HepG2 (cell line): ENCODE data around the gene UGT1A3. TPM values are rescaled to one million over a fixed set of nuclear protein-coding genes. Genes with fewer than 3 reads are reported as not detected.

ENCODE experiments used
- ATAC-seq: fragments of 200-7000 bp; cut with Tn5 transposase; 3 replicates; pipeline ENCODE4 v1.9.1; 2020; ENCODE audit warnings: mild to moderate bottlenecking, moderate library complexity
- BruUV-seq: library from RNA; stranded (reverse); fragments of 400-500 nt; replicated peaks from 2 replicates; lab custom pipeline; 2021; lab: Mats Ljungman, UMichigan
- CTCF ChIA-PET: fragments of 300-600 bp; formaldehyde crosslinking; extraction: SDS; loops from one replicate; lab custom pipeline; 2021; ENCODE audit warnings: low total read pairs, inconsistent platforms, low intra/inter-chr PET ratio; lab: Yijun Ruan, JAX
- POLR2A ChIA-PET: fragments of 350-600 bp; sonication (Branson Sonifier 250); formaldehyde crosslinking; loops from one replicate; lab custom pipeline; 2020; ENCODE audit warnings: antibody characterized with exemption, inconsistent platforms; lab: Yijun Ruan, JAX
- DNase-seq: peaks from one replicate; pipeline ENCODE4 v3.0.0-alpha.2; 2015; ENCODE audit warnings: low spot score
- FAIRE-seq: peaks from 3 replicates; lab custom pipeline; 2011; peaks lifted over from hg19 to GRCh38; lab: Jason Lieb, UNC
- H2AFZ ChIP-seq: one replicate; pipeline ENCODE4 v1.6.1; 2011; ENCODE audit warnings: low read length, inconsistent platforms
- H3K27ac ChIP-seq: fragments of 300-600 bp; 3 replicates; pipeline ENCODE4 v1.8.0; 2011; ENCODE audit warnings: mixed run types, mild to moderate bottlenecking, mixed read lengths, low read length, inconsistent platforms; ENCODE audit not compliant: insufficient read depth; ENCODE audit errors: extremely low read length
- H3K27me3 ChIP-seq, 2 experiments: fragments of 200-600 bp in 1 of 2; 2 replicates in 1 of 2; 3 replicates in 1 of 2; pipeline versions ENCODE4 v1.6.0 to v1.8.0; 2011; ENCODE audit warnings: low read length in 2 of 2, mild to moderate bottlenecking in 2 of 2, moderate library complexity in 2 of 2, inconsistent platforms in 1 of 2; ENCODE audit not compliant: insufficient read depth in 2 of 2, control insufficient read depth in 1 of 2
- H3K36me3 ChIP-seq, 2 experiments: fragments of 200-600 bp in 1 of 2; replicated peaks in 1 of 2; 2 replicates in 1 of 2; 3 replicates in 1 of 2; pipeline versions ENCODE4 v1.5.1 to v1.8.0; 2011; ENCODE audit warnings: low read length in 2 of 2, inconsistent platforms in 1 of 2; ENCODE audit not compliant: insufficient read depth in 2 of 2, control insufficient read depth in 1 of 2
- H3K4me1 ChIP-seq: 2 replicates; pipeline ENCODE4 v1.5.1; 2012; ENCODE audit warnings: low read length, inconsistent platforms; ENCODE audit not compliant: insufficient read depth
- H3K4me2 ChIP-seq: 2 replicates; pipeline ENCODE4 v1.6.0; 2011; ENCODE audit warnings: low read depth, low read length, inconsistent platforms
- H3K4me3 ChIP-seq, 3 experiments: fragments of 200-600 bp in 1 of 3; sonication (generic), shearing (Covaris generic) in 1 of 3; replicated peaks in 1 of 3; 2 replicates each; pipeline ENCODE4 v1.5.1; 2011 to 2016; ENCODE audit warnings: low read length in 3 of 3, inconsistent platforms in 2 of 3, low read depth in 2 of 3, mild to moderate bottlenecking in 2 of 3, control low read depth in 1 of 3, mixed read lengths in 1 of 3; ENCODE audit not compliant: insufficient read depth in 1 of 3
- H3K79me2 ChIP-seq: one replicate; pipeline ENCODE4 v1.6.1; 2011; ENCODE audit warnings: low read length, inconsistent platforms; ENCODE audit not compliant: insufficient read depth
- H3K9ac ChIP-seq: 2 replicates; pipeline ENCODE4 v1.6.0; 2011; ENCODE audit warnings: mild to moderate bottlenecking, low read depth, low read length, inconsistent platforms; ENCODE audit not compliant: insufficient read depth
- H3K9me3 ChIP-seq: 2 replicates; pipeline ENCODE4 v1.5.1; 2012; ENCODE audit warnings: mild to moderate bottlenecking, low read length
- H4K20me1 ChIP-seq: 2 replicates; pipeline ENCODE4 v1.6.0; 2011; ENCODE audit warnings: inconsistent platforms, mild to moderate bottlenecking, low read length, moderate library complexity; ENCODE audit not compliant: insufficient read depth
- ATRX ChIP-seq: sonication (generic); formaldehyde crosslinking; IDR thresholded peaks from 2 replicates; pipeline ENCODE4 v1.4.0; 2020; ENCODE audit warnings: missing genetic modification reagents, borderline replicate concordance
- CHD2 ChIP-seq: IDR thresholded peaks from 2 replicates; pipeline ENCODE4 v1.6.1; 2011; ENCODE audit warnings: low read depth, low read length, improper control_type of control experiment
- JUNB ChIP-seq: sonication (generic); formaldehyde crosslinking; IDR thresholded peaks from 2 replicates; pipeline ENCODE4 v1.8.0; 2022; ENCODE audit warnings: missing genetic modification reagents, mild to moderate bottlenecking, borderline replicate concordance
- ZMYM3 ChIP-seq: sonication (generic); formaldehyde crosslinking; IDR thresholded peaks from 2 replicates; pipeline ENCODE4 v1.5.1; 2020; ENCODE audit warnings: mild to moderate bottlenecking, missing genetic modification reagents
- ZNF12 ChIP-seq: sonication (generic); formaldehyde crosslinking; IDR thresholded peaks from 2 replicates; pipeline ENCODE4 v1.5.0; 2020; ENCODE audit warnings: missing genetic modification reagents
- ZNF17 ChIP-seq: sonication (generic); formaldehyde crosslinking; IDR thresholded peaks from 2 replicates; pipeline ENCODE4 v1.5.0; 2020; ENCODE audit warnings: mild to moderate bottlenecking, missing genetic modification reagents
- ZNF225 ChIP-seq: sonication (generic); formaldehyde crosslinking; IDR thresholded peaks from 2 replicates; pipeline ENCODE4 v1.4.0; 2020; ENCODE audit warnings: mild to moderate bottlenecking, missing genetic modification reagents
- ZNF329 ChIP-seq: sonication (generic); formaldehyde crosslinking; IDR thresholded peaks from 2 replicates; pipeline ENCODE4 v1.9.0; 2021; ENCODE audit warnings: low read depth, mild to moderate bottlenecking, missing genetic modification reagents
- ZNF660 ChIP-seq: sonication (generic); formaldehyde crosslinking; IDR thresholded peaks from 2 replicates; pipeline ENCODE4 v1.5.1; 2020; ENCODE audit warnings: mild to moderate bottlenecking, low read depth, missing genetic modification reagents, borderline replicate concordance
- WGBS: methylation state at CpG from one replicate; pipeline ENCODE4 v1.1.6; 2017; ENCODE audit warnings: low lambda C conversion rate; 5-methylcytosine and 5-hydroxymethylcytosine counted together
- in situ Hi-C: cut with HindIII; loops from 2 replicates; pipeline ENCODE4 v1.10.0; 2017; ENCODE audit warnings: low pct_unique_long_range_greater_than_20kb; ENCODE audit not compliant: extremely low pct_ligation_motif_present
- intact Hi-C: fragments of 100-400 bp; cut with micrococcal nuclease; formaldehyde crosslinking; loops from one replicate; pipeline ENCODE4 v1.10.0; 2022; ENCODE audit not compliant: unreplicated experiment
- polyA plus RNA-seq, 8 experiments: library from polyadenylated mRNA; depleted of rRNA in 3 of 8; stranded (reverse) in 7 of 8; unstranded in 1 of 8; fragments of >200 nt; fragmentation: Illumina TruSeq in 4 of 8; extraction: Trizol in 4 of 8; gene quantifications; 2 replicates each; pipeline versions ENCODE4 v1.2.1 to v1.2.3, GENCODE V29; 2011 to 2016; ENCODE audit warnings: low read depth in 4 of 8, missing spikeins in 1 of 8, mixed read lengths in 1 of 8; ENCODE audit not compliant: insufficient read depth in 1 of 8
- total RNA-seq, 5 experiments: library from RNA; depleted of rRNA; stranded (reverse); fragments of >200 nt; fragmentation: Illumina TruSeq; extraction: Trizol; gene quantifications; 2 replicates each; pipeline ENCODE4 v1.2.3, GENCODE V29; 2016; ENCODE audit warnings: low read depth in 1 of 5
- TF ChIP-seq, protein P1 (sequence below): sonication (generic); formaldehyde crosslinking; IDR thresholded peaks from 2 replicates; pipeline ENCODE4 v1.8.1; 2023; ENCODE audit warnings: missing genetic modification reagents, mild to moderate bottlenecking, borderline replicate concordance

The UGT1A3 gene
- total and polyA plus RNA-seq, 2 of the 13 experiments (the other 11 are each of a cell fraction or from before 2014, with no cell fraction given), result not detected

DNA sequence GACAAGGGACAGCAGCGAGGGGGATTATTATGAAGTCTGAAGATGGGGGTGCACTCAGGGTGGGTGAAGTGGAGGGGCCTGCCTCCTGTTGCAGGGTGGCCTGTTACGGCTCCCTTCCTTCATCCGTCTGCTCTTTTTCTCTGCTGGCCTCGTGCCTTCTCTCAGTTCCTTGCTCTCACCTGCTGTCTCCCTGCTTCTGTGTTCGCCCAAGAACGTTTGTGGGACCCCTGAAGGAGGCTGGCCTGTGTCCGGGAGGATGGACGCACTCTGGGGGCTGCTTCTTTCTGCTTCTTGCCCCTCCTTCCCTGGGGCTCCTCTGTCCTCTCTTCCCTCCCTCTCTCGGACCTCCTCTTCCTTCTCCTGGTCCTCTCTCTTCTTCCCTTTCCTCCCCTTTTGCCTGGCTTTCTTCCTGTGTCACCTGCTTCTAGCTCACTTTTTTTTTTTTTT is 63.1 kb downstream of the UGT1A3 start (continued):
- TF ChIP-seq ATRX (CRISPR knock-in tag) (no peak), ZNF660 (CRISPR knock-in tag) (no peak)
- TF ChIP-seq, protein P1, sequence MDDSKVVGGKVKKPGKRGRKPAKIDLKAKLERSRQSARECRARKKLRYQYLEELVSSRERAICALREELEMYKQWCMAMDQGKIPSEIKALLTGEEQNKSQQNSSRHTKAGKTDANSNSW, result no peak

- no TSS peak for BruUV-seq
- Histone ChIP-seq H3K4me3 (no peak overlapping the region), H3K36me3 (no peaks in the 10 kb centered on the region), H3K4me1 (peaks cover 14% of the 10 kb centered on the region; the same call in 1 of the 2 replicates), H3K9ac (no peak overlapping the region), H3K9me3 (no peaks in the 10 kb centered on the region), H2AFZ (no peak overlapping the region), H3K4me2 (no peak overlapping the region), H3K27me3 (peaks cover 7 to 44% of the 10 kb centered on the region in 2 experiments; a peak in 3 of 5 replicates), H4K20me1 (no peaks in the 10 kb centered on the region), H3K27ac (no peak overlapping the region), H3K79me2 (no peaks in the 10 kb centered on the region)
- no peak for TF ChIP-seq ZNF17 (CRISPR knock-in tag)
- TF ChIP-seq CHD2, result no peak
- no peak for TF ChIP-seq ZNF12 (CRISPR knock-in tag)
- TF ChIP-seq ZNF225 (CRISPR knock-in tag), result no peak
- no peak for TF ChIP-seq JUNB (CRISPR knock-in tag)
- TF ChIP-seq ZMYM3, result 0 out of 2 replicates have a peak, but pooled peaks have one; percentile 10
- TF ChIP-seq ZNF329 (CRISPR knock-in tag), result peak; percentile 98
- intact Hi-C loops, result no loop called here
- ChIA-PET POLR2A (no interaction called here), CTCF (no interaction called here)
- DNase-seq (no peak), ATAC-seq (no peak), FAIRE-seq (no peak)
- in situ Hi-C loops, result no loop called here
- 76% methylated on average over 7 of the region's 7 CpGs for WGBS
These were observed 63.9 kb downstream of the UGT1A3 start for GRCh38 chr2:233792720-233793119.
